ENCODE results near the gene CRLF2. TPM values are rescaled to one million over a fixed set of nuclear protein-coding genes. Genes with fewer than 3 reads are reported as not detected.

CRLF2 gene
- total RNA-seq, 1 experiment from 2014 or later = 0.34 TPM

- intact Hi-C loops (cut with micrococcal nuclease) = no loop called here
- Histone ChIP-seq H3K36me3 (ENCODE audit: control insufficient read depth in 1 of 2, insufficient read depth in 2 of 2, low read length in 2 of 2) (no peaks in the 10 kb centered on the region), H3K9me3 (ENCODE audit: control insufficient read depth in 1 of 2, insufficient read depth in 1 of 2, low read depth in 1 of 2, low read length in 2 of 2) (no peaks in the 10 kb centered on the region), H3K9ac (ENCODE audit: low read length) (no peak overlapping the region), H4K20me1 (ENCODE audit: insufficient read depth) (no peaks in the 10 kb centered on the region), H3K4me2 (ENCODE audit: low read length) (no peak overlapping the region), H3K9me2 (ENCODE audit: insufficient read depth) (no peaks in the 10 kb centered on the region), H3K27me3 (ENCODE audit: insufficient read depth, low read length) (no peaks in the 10 kb centered on the region), H2AFZ (ENCODE audit: low read depth, low read length, poor library complexity, severe bottlenecking) (no peak overlapping the region), H3K4me3 (replicated peaks in 1 of 2; ENCODE audit: low read depth in 1 of 2, low read length in 2 of 2) (no peak overlapping the region), H3K27ac (ENCODE audit: low read depth, low read length) (no peak overlapping the region), H3K79me2 (ENCODE audit: insufficient read depth, low read length) (no peaks in the 10 kb centered on the region), H3K4me1 (ENCODE audit: control insufficient read depth in 1 of 2, insufficient read depth in 2 of 2, low read length in 2 of 2) (no peaks in the 10 kb centered on the region)
- DNase-seq (ENCODE audit: low read depth, low spot score) (no peak), ATAC-seq (no peak)
- ChIA-PET POLR2A (no interaction called here), RAD21 (ENCODE audit: low non-redundant PET in 1 of 2, low total read pairs in 2 of 2, uncharacterized antibody in 2 of 2, unreplicated experiment in 2 of 2) (no interaction called here), CTCF (no interaction called here)
- TF ChIP-seq, protein P1, sequence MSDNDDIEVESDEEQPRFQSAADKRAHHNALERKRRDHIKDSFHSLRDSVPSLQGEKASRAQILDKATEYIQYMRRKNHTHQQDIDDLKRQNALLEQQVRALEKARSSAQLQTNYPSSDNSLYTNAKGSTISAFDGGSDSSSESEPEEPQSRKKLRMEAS (IDR thresholded peaks at IDR 0.05) = no peak
- TF ChIP-seq SRF (IDR thresholded peaks at IDR 0.05; ENCODE audit: low read depth) (no peak), ELF1 (IDR thresholded peaks at IDR 0.05; ENCODE audit: borderline replicate concordance, low read depth) (no peak), EZH2 (IDR thresholded peaks at IDR 0.05) (no peak), TCF7L2 (IDR thresholded peaks at IDR 0.05; ENCODE audit: borderline replicate concordance, extremely low read depth, insufficient read depth, insufficient read length) (no peak), ZNF274 (IDR thresholded peaks at IDR 0.05; ENCODE audit: low read depth, low read length) (no peak), RAD21 (IDR thresholded peaks at IDR 0.05; ENCODE audit: low read depth) (no peak)
- TF ChIP-seq, protein P2, sequence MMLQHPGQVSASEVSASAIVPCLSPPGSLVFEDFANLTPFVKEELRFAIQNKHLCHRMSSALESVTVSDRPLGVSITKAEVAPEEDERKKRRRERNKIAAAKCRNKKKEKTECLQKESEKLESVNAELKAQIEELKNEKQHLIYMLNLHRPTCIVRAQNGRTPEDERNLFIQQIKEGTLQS (IDR thresholded peaks at IDR 0.05) = no peak
- TF ChIP-seq, protein P3, sequence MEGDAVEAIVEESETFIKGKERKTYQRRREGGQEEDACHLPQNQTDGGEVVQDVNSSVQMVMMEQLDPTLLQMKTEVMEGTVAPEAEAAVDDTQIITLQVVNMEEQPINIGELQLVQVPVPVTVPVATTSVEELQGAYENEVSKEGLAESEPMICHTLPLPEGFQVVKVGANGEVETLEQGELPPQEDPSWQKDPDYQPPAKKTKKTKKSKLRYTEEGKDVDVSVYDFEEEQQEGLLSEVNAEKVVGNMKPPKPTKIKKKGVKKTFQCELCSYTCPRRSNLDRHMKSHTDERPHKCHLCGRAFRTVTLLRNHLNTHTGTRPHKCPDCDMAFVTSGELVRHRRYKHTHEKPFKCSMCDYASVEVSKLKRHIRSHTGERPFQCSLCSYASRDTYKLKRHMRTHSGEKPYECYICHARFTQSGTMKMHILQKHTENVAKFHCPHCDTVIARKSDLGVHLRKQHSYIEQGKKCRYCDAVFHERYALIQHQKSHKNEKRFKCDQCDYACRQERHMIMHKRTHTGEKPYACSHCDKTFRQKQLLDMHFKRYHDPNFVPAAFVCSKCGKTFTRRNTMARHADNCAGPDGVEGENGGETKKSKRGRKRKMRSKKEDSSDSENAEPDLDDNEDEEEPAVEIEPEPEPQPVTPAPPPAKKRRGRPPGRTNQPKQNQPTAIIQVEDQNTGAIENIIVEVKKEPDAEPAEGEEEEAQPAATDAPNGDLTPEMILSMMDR (IDR thresholded peaks at IDR 0.05 in 2 of 3, conservative IDR thresholded peaks at IDR 0.05 in 1 of 3; ENCODE audit: borderline replicate concordance in 1 of 3, insufficient read depth in 1 of 3, low read depth in 2 of 3, low read length in 2 of 3) = no peak
- BruUV-seq (replicated peaks) = no TSS peak
These were observed 49.2 kb downstream of the CRLF2 start for GRCh38 chrX:1163231-1163630.
